Right lobe of liver (tissue), 6 donors: ENCODE measurements around the gene SNX11. TPM values are rescaled to one million over a fixed set of nuclear protein-coding genes. Genes with fewer than 3 reads are reported as not detected.
A peak's percentile ranks its signal among the peaks of the same experiment; 100 is the strongest.

Source experiments
- ATAC-seq, 4 donors: fragments of 200-7000 bp; cut with Tn5 transposase; one replicate each; pipeline ENCODE4 v1.9.1; 2020; ENCODE audit warnings: mild to moderate bottlenecking in 4 of 4, moderate library complexity in 4 of 4
- DNase-seq, 3 donors: peaks; one replicate each; pipeline ENCODE4 v3.0.0-alpha.2; 2020
- H3K27ac ChIP-seq, 3 donors: fragments of 200-600 bp; one replicate each; pipeline ENCODE4 v1.8.0; 2022
- H3K27me3 ChIP-seq, 2 donors: fragments of 200-600 bp; one replicate each; pipeline ENCODE4 v1.8.0; 2022
- H3K36me3 ChIP-seq, 4 donors: fragments of 200-600 bp; sonication (generic) in 1 of 4; one replicate each; pipeline versions ENCODE4 v1.5.1 to v1.8.0; 2017 to 2022; ENCODE audit warnings: control low read depth in 1 of 4
- H3K4me1 ChIP-seq, 4 donors: fragments of 200-600 bp; sonication (generic) in 1 of 4; one replicate each; pipeline versions ENCODE4 v1.5.1 to v1.8.0; 2017 to 2022; ENCODE audit warnings: control low read depth in 1 of 4
- H3K4me3 ChIP-seq, 3 donors: fragments of 200-600 bp; one replicate each; pipeline ENCODE4 v1.8.0; 2022
- H3K9me3 ChIP-seq, 4 donors: fragments of 200-600 bp; sonication (generic) in 1 of 4; one replicate each; pipeline versions ENCODE4 v1.5.1 to v1.8.0; 2017 to 2022; ENCODE audit warnings: control low read depth in 1 of 4
- CTCF ChIP-seq, 4 donors: fragments of 200-600 bp in 3 of 4; fragments of 450-650 bp in 1 of 4; IDR thresholded peaks; one replicate each; pipeline versions ENCODE4 v1.5.1 to v1.8.0; 2016 to 2022; ENCODE audit warnings: antibody characterized with exemption in 4 of 4, mild to moderate bottlenecking in 2 of 4
- POLR2A ChIP-seq: fragments of 450-650 bp; IDR thresholded peaks from one replicate; pipeline ENCODE4 v1.6.1; 2017; ENCODE audit warnings: antibody characterized with exemption, mild to moderate bottlenecking
- WGBS: methylation state at CpG from one replicate; pipeline ENCODE4 v1.1.6; 2018; ENCODE audit warnings: low coverage, low lambda C conversion rate; ENCODE audit not compliant: insufficient coverage; ENCODE audit errors: missing lambda C conversion rate; 5-methylcytosine and 5-hydroxymethylcytosine counted together
- intact Hi-C, 2 donors: fragments of 100-400 bp; cut with DNase I; formaldehyde crosslinking; loops; one replicate each; pipeline versions ENCODE4 v1.11.2 to v1.14.1; 2022
- total RNA-seq, 6 experiments: library from RNA; depleted of rRNA in 2 of 6; stranded (reverse); fragments of >200 nt in 2 of 6; fragmentation: NEBNext Ultra II Directional in 3 of 6; extraction: Animal tissue kit (Norgen Biotek cat#: 25700) in 3 of 6; gene quantifications; one replicate each; pipeline versions ENCODE4 v1.1.0 to v1.2.4, GENCODE V29; 2016 to 2023
- donor health status: DM: no; HTN: yes; CAD: no.
- donor health status: DM: no; HTN: no; CAD: no.
- donor health status: DM: no; HTN: no; CAD: no.
- donor health status: DM: no; HTN: yes; CAD: no.
- donor health status: DM: no; HTN: yes; CAD: no.

Gene SNX11
- total RNA-seq, 6 experiments from 2014 or later = 7.2 to 11.7 (median 9.2) TPM

GRCh38 chr17:48139944-48140343 lies 32.4 kb downstream of the SNX11 start:
- intact Hi-C loops = no loop called here
- peak; percentile 34 to 69 (median 50) for ATAC-seq
- WGBS = 54% methylated on average over 2 of the region's 2 CpGs

GRCh38 chr17:48143629-48144028 lies 36.1 kb downstream of the SNX11 start:
- no peak overlapping the region for H3K27ac ChIP-seq
- H3K36me3 ChIP-seq = peaks cover 0 to 3% (median 0%) of the 10 kb centered on the region in 4 donors
- no peaks in the 10 kb centered on the region for H3K9me3 ChIP-seq
- DNase-seq (no peak), ATAC-seq (no peak)
- WGBS = 61% methylated on average over 6 of the region's 6 CpGs
- TF ChIP-seq CTCF (IDR thresholded peaks at IDR 0.05) (no peak), POLR2A (no peak)
- intact Hi-C loops = no loop called here
- no peaks in the 10 kb centered on the region for H3K4me1 ChIP-seq
- no peak overlapping the region for H3K4me3 ChIP-seq
- no peaks in the 10 kb centered on the region for H3K27me3 ChIP-seq

More at GRCh38 chr17:48139944-48140343, 32.4 kb downstream of the SNX11 start:
- Histone ChIP-seq H3K36me3 (no peaks in the 10 kb centered on the region), H3K4me3 (no peak overlapping the region), H3K27me3 (no peaks in the 10 kb centered on the region), H3K27ac (no peak overlapping the region), H3K9me3 (no peaks in the 10 kb centered on the region), H3K4me1 (no peaks in the 10 kb centered on the region)
- TF ChIP-seq POLR2A = no peak
- TF ChIP-seq CTCF (IDR thresholded peaks at IDR 0.05) = no peak
- DNase-seq = no peak

GRCh38 chr17:48144231-48144630 lies 36.7 kb downstream of the SNX11 start:
- TF ChIP-seq CTCF (IDR thresholded peaks at IDR 0.05) (no peak), POLR2A (no peak)
- intact Hi-C loops = no loop called here
- no peak for ATAC-seq
- WGBS = 67% methylated on average over 7 of the region's 8 CpGs
- H3K9me3 ChIP-seq = no peaks in the 10 kb centered on the region
- DNase-seq = no peak
- H3K4me1 ChIP-seq = no peaks in the 10 kb centered on the region
- H3K4me3 ChIP-seq = no peak overlapping the region
- H3K27me3 ChIP-seq = no peaks in the 10 kb centered on the region
- no peak overlapping the region for H3K27ac ChIP-seq
- H3K36me3 ChIP-seq = peaks cover 0 to 3% (median 0%) of the 10 kb centered on the region in 4 donors

GRCh38 chr17:48144976-48145798 lies 37.6 kb downstream of the SNX11 start:
- Histone ChIP-seq H3K27me3 (no peaks in the 10 kb centered on the region), H3K27ac (no peak overlapping the region), H3K36me3 (peaks cover 0 to 3% (median 0%) of the 10 kb centered on the region in 4 donors), H3K4me1 (no peaks in the 10 kb centered on the region), H3K9me3 (no peaks in the 10 kb centered on the region), H3K4me3 (no peak overlapping the region)
- TF ChIP-seq CTCF (IDR thresholded peaks at IDR 0.05) = no peak
- TF ChIP-seq POLR2A = no peak
- 86% methylated on average over 3 of the region's 3 CpGs for WGBS
- intact Hi-C loops = no loop called here
- DNase-seq (no peak), ATAC-seq (no peak)
